ENCODE measurements around the gene HOXC9.

The HOXC9 gene

GRCh38 chr12:54037360-54038283 is 37.7 kb downstream of the HOXC9 start:
- in situ Hi-C loops (cut with HindIII; ENCODE audit: low pct_ligation_motif_present, low sequenced_read_pairs): no loop called here
- Histone ChIP-seq H3K27ac (no peak overlapping the region), H3K4me3 (ENCODE audit: low read depth, low read length) (no peak overlapping the region), H3K36me3 (replicated peaks) (no peaks in the 10 kb centered on the region), H3K27me3 (replicated peaks) (peaks cover 81% of the 10 kb centered on the region)
- DNase-seq: no peak
- TF ChIP-seq CTCF (IDR thresholded peaks at IDR 0.05; ENCODE audit: low read depth, low read length, missing control alignments): no peak

DNA sequence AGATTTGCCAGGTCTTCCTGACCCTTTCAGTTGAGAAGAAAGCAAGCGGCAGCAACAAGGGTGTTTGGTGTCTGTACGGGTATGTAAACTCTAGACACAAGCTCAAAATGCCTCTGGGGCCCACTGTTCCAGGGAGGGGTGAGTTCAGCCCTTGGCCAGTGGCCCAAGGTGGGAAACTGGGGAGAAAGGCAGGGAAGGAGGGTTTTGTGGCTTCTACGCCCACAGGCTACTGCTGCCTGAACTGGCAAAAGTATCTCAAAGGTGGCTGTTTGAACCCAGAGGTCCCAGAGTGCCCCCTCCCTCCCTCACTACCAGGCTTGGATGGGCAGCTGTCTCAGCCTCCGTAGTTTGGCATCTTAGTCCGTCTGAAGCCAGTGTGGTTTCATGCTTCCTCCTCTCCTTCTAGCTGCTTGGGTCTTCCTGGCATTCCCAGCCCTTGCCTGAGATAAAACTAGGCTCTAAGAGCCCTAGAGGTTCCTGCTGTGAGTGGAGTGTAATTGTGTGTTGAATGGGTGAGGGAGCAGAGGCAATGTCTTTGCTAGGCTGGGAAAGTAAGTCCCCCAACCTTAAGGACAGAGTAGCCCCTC is 38.4 kb downstream of the HOXC9 start:
- H3K27ac ChIP-seq: no peak overlapping the region
- no peak for TF ChIP-seq CTCF (IDR thresholded peaks at IDR 0.05; ENCODE audit: low read depth, low read length, missing control alignments)
- DNase-seq: no peak
- no peaks in the 10 kb centered on the region for H3K36me3 ChIP-seq (replicated peaks)
- no peak overlapping the region for H3K4me3 ChIP-seq (ENCODE audit: low read depth, low read length)
- in situ Hi-C loops (cut with HindIII; ENCODE audit: low pct_ligation_motif_present, low sequenced_read_pairs): no loop called here
- peaks cover 80% of the 10 kb centered on the region for H3K27me3 ChIP-seq (replicated peaks)

- no peak for DNase-seq
- Histone ChIP-seq H3K4me3 (ENCODE audit: low read depth, low read length) (no peak overlapping the region), H3K36me3 (replicated peaks) (no peaks in the 10 kb centered on the region), H3K27me3 (replicated peaks) (peaks cover 74% of the 10 kb centered on the region), H3K27ac (no peak overlapping the region)
- in situ Hi-C loops (cut with HindIII; ENCODE audit: low pct_ligation_motif_present, low sequenced_read_pairs): no loop called here
- no peak for TF ChIP-seq CTCF (IDR thresholded peaks at IDR 0.05; ENCODE audit: low read depth, low read length, missing control alignments)
Measured at GRCh38 chr12:54038871-54039414, 39.0 kb downstream of the HOXC9 start.

DNA sequence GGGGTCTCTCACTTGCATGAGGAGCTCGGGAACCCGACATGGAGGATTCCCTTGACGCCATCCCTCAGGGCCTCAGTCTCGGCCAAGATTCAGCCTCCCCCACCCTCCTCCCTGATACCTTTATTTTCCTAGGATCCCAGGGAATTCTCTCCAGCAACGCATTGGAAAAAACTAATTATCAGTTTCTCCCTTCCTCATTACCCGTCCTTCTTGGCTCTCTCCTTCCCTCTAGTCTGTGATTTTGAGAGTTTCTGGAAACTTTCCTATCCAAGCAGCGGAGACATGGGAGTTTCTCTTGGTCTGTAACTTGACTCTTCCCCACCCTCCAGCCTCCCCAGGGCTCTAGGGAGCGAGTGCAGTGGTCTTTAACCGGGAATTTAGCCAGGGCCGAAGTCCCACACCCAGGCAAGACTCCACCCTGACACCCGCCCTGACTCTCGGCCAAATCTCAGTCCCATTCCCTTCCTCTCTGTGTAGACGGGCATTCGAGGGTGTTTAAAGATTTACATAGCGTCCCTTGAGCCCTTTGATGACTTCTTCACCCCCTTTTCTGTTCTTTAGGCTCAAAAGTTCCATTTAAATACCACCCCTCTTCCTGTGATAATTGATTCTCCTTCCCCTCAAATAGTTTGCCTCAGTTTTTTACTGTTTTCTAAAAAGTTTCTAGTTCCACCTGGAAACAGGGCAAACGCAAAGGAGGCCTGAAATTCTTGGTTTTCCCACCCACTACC is 39.6 kb downstream of the HOXC9 start:
- Histone ChIP-seq H3K27me3 (replicated peaks) (peaks cover 72% of the 10 kb centered on the region), H3K27ac (no peak overlapping the region), H3K4me3 (ENCODE audit: low read depth, low read length) (no peak overlapping the region), H3K36me3 (replicated peaks) (no peaks in the 10 kb centered on the region)
- no peak for TF ChIP-seq CTCF (IDR thresholded peaks at IDR 0.05; ENCODE audit: low read depth, low read length, missing control alignments)
- no peak for DNase-seq
- in situ Hi-C loops (cut with HindIII; ENCODE audit: low pct_ligation_motif_present, low sequenced_read_pairs): no loop called here

GRCh38 chr12:54040148-54040494 is 40.2 kb downstream of the HOXC9 start:
- Histone ChIP-seq H3K27me3 (replicated peaks) (peaks cover 73% of the 10 kb centered on the region), H3K27ac (no peak overlapping the region), H3K36me3 (replicated peaks) (no peaks in the 10 kb centered on the region), H3K4me3 (ENCODE audit: low read depth, low read length) (no peak overlapping the region)
- TF ChIP-seq CTCF (IDR thresholded peaks at IDR 0.05; ENCODE audit: low read depth, low read length, missing control alignments): no peak
- DNase-seq: no peak
- in situ Hi-C loops (cut with HindIII; ENCODE audit: low pct_ligation_motif_present, low sequenced_read_pairs): no loop called here

Data from brain microvascular endothelial cell (primary cell).